Suppressor macrophage treated with lipopolysaccharide for 1 hour (primary cell): Measurements from ENCODE around the gene NELFA.

ENCODE experiments used
- DNase-seq, 3 donors: peaks; one replicate each; pipeline ENCODE4 v3.0.0-alpha.2; 2020 to 2022

The NELFA gene

DNA sequence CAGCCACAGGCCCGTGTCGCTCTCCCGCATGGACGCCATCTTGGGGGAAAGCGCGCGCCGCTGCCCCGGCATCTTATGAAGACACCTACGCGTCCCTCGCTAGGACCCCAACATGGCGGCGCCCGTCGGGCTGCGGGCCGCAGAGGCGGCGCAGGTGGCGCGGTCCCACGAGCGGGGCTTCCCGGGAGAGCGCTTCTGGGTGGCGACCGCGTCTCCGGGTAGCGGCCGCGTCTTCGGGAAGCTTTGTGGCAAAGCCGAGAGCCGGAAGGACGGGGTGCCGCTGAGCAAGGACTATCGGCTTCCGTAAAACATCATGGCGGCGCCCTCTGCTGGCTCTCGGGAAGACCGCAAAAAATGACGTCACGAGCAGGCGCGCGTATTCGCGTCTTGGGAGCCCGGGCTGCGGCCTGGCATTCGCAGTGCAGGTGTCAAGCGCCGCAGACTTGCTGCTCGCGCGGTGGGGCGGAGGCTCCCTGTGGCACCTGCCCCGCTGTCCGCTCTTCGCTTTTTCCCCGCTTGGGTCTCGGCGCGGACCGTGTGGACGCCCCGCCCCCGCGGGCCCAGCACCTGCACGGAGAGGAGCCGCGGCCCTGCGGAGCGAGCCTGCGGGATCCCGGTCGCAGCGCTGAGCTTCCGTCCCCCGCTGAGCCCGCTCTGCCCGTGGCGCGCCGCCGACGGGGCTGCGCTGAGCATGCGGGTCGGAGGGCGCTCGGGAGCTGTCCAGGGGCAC is at the start of gene NELFA:
TSS of gene NELFA (minus strand) at position 54 of the 730 bp plus-strand sequence. CDS start at position 39, 15 bp downstream.
- peak; percentile 95 to 97 (median 97) for DNase-seq

DNA sequence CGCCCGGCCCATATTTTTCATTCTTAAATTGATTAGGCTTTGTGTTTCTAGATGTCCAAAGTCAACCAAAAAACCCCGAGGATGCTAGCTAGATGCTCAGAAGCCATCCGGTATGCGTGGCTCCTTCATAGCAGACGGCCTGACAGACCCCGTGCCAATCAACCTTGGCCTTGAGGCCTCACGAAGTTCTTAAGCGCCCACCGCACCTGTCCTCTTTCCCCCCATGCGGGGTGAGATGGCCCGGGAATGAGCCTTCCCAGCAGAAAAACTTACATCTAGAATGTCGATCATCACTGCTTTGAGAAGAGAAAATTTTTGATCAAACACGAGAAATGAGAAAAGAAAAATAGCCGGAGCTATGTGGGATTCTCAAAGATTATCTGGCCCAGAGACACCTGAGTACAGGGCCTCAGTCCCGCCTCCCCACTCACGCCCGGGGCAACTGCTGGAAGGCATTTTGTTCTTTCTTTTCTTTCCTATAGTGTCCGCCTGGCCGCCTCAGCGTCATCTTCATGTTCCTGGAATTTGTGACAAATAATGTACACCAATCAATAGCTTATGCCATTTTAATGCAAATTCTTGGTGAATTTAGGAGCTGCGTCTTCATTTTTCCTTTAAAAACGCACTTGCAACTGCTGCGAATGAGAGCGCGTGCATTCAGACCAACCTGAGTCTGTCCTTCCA is 48.8 kb upstream of the NELFA start:
- DNase-seq, result no peak

DNA sequence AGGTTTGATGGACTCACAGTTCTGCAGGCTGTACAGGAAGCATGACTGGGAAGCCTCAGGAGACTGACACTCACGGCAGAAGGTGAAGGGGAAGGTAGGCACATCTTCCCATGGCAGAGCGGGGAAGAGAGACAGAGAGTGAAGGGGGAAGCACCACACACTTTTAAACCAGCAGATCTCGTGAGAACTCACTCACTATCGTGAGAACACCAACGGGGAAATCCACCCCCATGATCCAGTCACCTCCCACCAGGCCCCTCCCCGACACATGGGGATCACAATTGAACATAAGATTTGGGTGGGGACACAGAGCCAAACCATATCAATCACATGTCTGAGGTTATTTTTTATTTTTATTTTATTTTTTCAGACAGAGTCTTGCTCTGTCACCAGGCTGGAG is 45.4 kb upstream of the NELFA start:
- DNase-seq, result no peak

DNA sequence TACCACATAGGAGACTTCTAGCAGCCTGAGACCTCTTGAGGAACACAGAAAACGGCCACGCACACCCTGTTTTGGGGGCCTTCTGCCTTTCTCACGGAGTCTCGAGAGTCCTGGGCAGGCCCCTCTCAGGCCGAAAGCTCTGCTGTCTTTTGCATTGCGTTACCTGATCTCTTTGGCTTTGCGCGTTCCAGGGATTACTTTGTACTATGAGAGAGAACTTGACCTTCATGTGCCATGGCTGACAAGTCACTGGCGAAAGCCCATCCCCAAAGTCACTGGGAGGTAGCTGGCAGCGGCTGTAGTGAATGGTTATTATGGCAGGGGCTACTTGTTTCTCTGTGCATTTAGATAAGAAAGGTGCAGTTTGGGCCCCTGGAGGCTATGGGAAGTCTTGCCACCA is 42.3 kb upstream of the NELFA start:
- DNase-seq, result no peak

DNA sequence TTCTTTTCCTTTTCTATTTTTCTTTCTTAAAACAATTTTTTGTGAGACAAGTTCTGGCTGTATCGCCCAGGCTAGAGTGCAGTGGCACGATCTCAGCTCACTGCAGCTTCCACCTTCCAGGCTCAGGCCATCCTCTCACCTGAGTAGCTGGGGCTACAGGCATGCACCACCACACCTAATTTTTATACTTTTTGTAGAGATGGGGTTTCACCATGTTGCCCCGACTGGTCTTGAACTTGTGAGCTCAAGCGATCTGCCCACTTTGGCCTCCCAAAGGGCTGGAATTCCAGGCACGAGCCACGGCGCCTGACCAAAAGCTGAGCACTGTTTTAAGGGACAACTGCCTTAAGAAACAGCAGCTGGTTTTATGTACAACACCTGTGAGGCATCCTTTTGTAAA is 41.0 kb upstream of the NELFA start:
- DNase-seq, result no peak

DNA sequence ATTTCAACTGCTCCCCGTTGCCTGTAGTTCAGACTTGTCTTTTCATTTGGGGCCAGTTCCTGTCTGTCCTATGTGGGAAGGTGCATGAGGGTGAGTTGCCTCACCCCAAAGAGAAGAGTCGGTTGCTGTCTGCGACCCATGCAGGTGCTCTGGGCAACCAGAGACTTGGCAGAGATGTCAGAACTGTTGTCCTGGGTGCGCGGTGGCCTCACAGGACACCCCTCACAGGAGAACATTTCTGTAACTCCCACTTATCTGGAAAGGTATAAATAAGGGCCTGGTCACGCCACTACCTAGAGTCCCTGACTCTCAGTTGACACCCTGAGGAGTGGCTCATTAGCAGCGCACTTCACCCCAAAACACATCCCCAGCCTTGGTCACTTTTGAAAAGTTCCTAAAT is 40.6 kb upstream of the NELFA start:
- DNase-seq, result no peak

DNA sequence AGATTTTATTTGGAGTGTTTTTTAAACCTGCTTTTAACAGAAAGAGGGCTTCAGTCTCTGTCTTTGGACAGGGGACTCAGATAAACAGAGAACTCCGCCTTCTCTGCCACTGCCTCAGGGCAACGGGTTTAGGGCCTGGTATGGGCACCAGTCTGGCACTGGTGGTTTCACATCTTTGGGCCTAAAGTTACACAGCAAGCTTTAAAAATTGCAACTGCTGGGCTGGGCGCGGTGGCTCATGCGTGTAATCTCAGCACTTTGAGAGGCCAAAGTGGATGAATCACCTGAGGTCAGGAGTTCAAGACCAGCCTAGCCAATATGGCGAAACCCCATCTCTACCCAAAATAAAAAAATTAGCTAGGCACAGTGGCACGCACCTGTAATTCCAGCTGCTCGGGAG is 40.1 kb upstream of the NELFA start:
- DNase-seq, result no peak

DNA sequence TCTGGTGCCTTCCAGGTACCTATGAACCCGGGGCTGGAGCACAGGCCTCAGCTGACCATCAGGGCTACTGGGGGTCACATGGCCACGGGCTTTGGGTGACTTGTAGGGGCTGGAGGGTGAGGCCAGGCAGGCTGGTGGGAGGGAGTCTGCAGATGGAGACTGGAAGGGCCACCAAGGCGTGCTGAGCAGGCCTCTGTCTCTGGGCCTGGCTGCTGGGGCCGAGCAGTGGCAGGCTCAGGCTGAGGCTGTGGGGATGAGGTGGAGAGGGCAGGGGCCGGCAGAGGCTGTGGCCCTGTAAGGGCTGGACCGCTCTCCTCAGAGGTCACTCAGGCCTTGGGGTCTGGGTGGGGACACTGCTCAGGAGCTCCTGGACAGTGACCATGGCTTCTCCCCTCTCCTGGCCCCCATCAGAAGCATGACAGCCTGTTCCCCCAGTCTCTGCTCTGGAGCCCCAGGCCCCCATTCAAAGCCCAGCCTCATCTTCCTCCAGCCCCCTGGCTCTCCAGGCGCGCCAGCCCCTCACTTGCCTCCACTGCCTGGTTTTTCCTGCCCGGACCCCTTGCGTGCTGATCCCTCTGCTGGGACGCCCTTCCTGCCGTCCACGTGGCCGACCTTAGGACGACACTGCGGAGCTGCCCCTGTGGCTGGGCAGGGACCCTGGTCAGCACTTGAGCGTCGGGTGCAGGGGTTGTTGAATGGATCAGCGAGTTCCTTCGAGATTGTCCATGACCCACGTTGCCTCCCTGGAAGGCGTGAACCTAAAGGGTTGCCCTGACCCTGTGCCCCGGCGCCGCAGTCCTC is 39.2 kb upstream of the NELFA start:
- DNase-seq, result no peak

DNA sequence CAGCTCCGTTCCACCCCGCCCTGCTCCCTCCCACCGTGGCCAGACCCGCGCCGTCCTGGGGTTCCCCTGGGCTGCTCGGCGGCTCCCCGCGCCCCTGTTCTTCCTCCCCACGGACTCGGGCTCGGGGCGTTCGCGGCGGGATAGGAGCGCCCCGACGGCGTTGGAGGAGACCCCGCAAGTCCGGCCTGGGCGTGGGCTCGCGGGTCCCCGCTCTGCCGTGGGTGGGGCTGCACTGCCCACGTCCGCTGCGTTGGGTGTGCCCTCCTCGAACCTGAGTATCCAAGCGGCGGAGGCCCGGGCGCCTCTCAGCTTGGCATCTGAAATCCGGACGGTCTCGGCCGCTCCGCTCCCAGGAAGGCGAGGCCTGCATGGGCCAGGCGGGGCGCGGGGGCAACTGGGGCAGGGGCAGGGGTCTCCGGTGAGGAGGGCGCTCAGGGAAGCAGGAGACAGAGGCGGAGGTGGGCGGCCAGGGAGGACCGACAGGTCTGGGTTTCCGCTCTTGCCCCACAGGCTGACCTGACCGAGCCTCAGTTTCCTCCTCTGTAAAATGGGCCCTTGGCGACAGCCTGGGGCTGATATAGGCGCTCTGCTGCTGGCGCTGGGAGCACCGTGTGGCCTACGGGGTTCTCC is 38.4 kb upstream of the NELFA start:
- no peak for DNase-seq

DNA sequence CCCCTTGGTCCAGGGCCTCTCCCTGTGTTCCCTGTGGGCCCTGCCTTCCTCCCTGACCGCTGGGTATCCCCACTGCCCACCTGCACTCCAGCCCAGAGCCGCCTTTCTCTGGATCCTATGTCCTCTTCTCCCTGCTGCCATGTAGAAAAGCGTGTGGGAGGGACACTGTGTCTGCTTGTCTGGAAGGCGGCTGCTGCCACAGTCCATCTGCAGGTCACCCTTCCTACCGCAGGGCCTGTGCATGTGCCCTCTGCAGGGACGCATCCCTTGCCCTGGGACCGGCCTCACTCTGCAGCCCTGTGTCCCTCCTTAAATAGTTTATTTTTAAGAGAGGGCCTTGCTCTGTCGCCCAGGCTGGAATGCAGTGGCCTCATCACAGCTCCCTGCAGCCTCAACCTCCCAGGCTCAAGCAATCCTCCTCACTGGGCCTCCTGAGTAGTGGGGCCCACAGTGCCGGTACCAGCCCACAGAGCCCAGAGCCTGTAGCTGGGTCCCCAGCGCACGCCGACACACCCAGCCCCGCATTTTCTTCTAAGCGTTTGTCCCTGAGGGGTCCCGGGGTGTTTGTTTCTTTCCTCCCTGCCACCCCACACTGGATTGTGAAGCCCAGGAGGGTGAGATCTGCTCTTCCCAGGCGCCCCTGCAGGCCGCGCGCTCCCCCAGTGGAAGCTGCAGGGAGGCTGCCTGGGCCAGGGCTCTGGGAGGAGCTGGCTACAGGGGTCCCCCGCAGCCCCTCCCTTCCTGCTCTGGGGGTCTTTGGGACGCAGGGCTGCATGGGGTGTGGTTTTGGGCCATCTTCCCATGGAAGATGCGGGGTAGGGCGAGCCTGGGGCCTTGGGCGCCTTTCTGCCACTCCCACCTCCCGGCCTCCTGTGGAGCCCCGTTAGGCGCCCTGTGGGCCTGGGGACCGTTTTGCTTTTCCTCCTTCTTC is 37.5 kb upstream of the NELFA start:
- DNase-seq, result no peak

DNA sequence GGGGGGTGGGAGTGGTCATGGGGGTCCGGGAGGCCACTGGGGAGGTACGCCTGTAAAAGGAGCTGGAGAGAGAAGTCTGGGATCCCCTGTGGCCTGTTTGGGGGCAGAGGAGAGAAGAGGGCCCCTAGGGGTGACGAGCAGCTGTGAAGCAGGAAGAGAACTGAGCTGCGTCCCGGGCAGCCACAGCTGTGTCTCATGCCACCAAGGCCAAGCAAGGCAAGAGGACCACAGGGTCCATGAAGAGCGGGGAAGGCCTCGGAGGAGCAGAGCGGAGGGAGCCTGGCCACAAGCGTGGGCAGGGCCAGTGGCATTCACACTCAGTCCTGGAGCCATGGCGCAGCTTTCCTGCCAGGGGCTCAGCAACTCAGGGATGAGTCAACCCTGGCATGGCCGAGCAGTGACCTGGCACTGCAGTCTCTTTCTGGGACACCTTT is 36.8 kb upstream of the NELFA start:
- no peak for DNase-seq

DNA sequence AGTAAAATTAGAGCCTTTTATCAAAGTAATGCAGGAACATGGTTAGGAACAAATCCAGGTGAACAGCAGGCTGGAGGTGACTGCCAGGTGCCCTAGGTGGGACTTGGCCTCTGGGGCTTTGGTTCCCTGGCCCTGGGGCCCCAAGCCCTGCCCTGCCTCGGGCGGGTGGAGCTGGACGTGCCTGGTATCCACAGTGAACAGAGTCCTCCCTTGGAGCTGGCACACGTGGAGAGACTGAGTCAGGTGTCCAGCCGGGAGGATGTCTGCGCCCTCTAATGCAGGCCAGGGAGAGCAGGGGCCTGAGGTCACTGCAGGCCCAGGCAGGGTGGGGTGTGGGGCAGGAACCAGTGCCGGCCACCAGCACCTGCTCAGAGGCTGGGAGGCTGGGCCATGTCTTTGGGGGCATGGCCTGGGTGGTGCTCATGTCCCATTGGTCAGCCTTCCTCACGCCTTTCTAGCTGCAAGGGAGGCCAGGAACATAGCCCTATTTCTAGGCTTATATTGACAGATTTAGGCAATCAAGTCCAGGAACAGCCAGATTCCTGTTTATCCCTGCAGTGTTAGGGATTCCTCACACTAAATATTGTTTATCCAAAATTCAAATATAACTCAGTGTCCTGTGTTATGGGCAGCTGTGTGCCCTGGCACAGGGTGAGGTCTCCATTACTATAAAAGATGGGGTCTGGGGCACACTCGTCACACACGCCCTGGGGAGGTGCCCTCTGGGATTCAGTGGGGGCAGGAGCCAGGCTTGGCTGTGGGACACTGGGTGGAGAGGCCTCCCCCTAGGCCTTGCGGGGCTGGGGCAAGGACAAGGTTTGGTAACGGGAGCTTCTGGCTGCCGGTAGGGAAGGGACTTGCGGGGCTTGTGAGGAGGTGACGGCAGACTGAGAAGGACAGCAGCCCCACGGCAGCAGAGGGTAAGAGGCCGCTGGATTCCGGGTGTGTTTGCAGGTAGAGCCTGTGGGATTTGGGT is 36.1 kb upstream of the NELFA start:
- no peak for DNase-seq

DNA sequence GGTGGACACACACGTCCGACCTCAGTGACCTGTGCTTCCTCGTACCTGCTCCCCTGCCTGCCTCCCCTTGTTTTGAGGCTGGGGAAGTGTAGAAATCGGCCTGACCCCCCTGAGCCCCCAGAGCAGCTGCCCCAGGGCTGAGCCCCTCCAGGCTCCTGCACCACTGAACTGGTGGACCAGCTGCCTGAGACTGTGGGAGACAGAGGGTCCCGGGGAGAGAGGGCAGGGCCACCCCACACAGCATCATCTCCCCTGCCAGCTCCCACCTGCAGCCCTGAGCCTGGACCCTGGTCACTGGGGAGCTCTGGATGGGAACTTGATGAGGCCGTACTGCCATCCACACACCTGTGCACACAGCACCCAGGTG is 35.3 kb upstream of the NELFA start:
- no peak for DNase-seq

DNA sequence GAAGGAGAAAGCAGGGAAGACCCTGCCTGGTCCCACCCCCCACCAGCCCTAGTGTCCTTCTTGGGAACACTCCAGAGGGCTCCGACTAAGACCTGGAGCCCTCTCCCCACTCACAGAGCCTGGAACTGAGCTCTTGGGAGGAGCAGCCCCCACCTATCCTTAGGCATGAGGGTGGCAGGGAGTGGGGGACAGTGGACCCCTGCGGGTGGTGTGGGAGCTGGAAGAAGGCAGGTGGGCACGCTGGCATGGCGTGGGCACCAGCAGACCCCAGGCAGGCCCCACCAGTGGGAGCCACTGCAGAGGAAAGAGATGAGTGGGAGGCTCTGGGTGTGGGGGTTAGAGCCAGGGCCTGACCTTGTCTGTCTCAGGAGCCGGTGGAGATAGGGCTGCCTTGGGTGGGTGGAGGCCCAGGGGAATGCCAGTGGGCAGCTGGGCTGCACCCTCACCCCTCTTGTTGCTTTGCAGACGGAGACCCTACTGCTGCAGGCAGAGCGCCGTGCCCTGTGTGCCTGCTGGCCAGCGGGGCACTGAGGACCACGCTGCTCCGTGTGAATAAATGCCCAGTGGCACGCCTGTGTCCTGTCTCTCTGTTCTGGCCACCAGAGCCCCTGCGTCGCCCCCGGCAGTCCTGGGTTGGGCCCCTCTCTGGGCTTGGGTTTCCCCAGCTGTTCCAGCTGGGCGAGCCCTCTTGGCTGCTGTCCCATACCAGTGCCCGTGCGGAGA is 34.8 kb upstream of the NELFA start:
- DNase-seq, result no peak

DNA sequence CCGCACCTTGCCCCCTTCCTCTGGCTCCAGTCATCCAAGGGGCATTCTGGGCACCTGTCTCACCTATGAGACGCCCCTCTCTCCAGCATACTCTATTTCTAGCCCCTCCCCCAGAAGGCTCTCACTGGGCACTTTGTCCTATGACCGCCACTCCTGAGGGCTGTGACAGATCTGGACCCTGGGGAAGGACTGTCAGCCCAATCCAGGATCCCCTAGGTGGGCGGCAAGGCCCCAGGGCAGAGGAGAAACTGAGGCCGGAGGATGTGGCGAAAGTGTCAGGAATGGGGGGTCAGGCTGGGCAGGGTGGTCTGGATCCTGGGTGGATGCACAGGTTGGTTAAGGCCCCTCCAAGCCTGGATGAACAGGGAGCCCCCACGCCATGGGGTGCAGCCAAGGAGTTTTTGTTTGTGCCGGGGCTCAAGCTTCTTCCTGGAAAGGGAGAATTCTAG is 34.2 kb upstream of the NELFA start:
- no peak for DNase-seq

DNA sequence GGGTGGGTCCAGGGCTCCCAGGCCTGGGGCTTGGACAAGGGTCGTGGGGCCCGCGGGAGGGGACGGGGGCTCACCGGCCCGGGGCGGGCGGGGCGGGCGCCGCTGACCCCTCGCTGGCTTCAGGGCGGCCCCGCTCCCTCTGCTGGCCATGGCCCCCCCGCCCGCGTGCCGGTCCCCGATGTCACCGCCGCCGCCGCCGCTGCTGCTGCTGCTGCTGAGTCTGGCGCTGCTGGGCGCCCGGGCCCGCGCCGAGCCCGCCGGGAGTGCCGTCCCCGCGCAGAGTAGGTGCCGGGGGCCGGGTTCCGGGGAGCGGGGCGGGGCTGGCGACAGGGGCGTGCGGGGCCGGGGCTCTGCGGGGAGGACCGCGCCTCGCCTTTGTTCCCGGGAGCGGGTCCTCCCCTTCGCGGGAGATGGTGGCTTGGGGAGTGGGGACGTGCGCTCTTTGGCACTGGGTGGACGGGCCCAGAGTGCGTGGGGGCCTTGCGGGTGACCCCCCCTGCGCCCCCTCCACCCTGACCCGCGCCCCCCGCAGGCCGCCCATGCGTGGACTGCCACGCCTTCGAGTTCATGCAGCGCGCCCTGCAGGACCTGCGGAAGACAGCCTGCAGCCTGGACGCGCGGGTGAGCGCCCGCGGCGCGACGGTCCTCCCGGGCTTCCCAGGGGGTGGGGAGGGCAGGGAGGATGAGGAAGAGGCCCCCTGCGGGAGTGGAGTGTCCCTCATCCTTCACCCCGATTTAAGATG is 33.6 kb upstream of the NELFA start:
- DNase-seq, result peak; percentile 29 to 73 (median 45)

DNA sequence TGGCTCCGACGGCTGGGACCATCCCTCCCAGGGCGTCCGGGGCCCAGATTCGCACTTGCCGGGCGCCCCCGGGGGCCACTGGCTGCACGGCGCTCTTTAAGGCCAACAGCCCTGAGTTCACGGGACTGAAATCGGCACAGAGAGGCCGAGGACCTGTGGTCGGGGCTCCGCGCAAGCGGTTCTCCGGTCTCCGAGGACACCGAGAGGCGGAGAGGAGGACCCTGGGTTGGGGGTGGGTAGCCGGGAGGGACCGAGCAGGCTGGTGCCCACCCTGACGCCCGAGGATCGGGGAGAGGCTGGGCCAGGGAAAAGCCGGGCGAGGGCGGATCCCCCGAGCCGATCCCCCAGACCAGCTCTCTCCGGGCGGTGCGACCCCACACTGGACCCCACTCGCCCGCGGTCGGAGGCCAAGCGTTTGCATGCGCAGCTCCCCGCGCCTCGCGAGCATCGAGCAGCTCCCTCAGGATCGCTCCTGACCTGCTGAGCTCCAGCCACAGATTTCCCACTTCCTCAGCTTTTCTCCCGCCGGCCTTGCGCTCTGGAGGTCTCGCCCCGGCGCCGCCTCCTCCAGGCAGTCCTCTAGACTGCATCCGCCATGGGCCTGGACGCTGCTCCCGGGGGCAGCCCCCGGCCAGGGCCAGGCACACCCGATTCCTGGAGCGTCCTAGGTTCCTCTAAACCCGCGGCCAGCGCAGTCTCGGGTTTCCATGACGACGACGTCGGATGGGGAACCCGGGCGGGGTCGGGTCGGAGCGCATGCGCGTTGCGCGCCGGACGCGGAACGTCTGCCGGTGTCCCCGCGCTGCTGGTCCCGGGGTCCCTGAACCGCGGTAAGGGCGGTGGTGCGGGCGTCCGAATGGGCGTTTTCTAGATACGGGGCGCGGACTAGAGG is 32.7 kb upstream of the NELFA start:
- DNase-seq, result peak; percentile 96 to 98 (median 98)
